Hematopoietic multipotent progenitor cell (in vitro differentiated cells): ENCODE data around the gene DGKH. TPM values are rescaled to one million over a fixed set of nuclear protein-coding genes. Genes with fewer than 3 reads are reported as not detected.
"Not testable (repeated sequence)": the region's sequence is repeated elsewhere in the genome, so short reads cannot be mapped to it uniquely, and the experiment has no call there.

Experiments
- DNase-seq, 3 donors: peaks; one replicate each; pipeline ENCODE4 v3.0.0-alpha.2; 2011 to 2015; ENCODE audit warnings: low read depth in 2 of 3, low spot score in 2 of 3
- total RNA-seq: library from RNA; depleted of rRNA; stranded (reverse); fragments of >200 nt; gene quantifications from one replicate; pipeline ENCODE4 v1.2.3, GENCODE V29; 2012

The DGKH gene
- total RNA-seq, 1 donor, result 0.81 TPM

DNA sequence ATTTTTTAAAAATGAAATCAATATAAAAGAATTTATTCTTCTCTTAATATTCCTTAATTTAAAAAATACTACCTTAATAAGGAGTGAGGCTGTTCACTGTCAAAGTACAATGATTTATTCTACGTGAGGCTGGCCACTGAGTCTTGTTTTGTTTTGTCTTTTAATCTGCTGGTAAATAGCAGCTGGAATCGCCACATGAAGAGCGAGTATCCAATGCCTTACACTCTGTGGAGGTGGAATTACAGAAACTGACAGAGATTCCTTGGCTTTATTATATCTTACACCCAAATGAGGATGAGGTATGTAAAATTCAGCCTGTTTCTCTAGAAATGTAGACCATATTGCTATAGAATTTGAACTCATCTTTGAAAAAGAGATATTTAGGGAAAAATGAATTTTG lies 170.6 kb downstream of the DGKH start:
- no peak for DNase-seq

DNA sequence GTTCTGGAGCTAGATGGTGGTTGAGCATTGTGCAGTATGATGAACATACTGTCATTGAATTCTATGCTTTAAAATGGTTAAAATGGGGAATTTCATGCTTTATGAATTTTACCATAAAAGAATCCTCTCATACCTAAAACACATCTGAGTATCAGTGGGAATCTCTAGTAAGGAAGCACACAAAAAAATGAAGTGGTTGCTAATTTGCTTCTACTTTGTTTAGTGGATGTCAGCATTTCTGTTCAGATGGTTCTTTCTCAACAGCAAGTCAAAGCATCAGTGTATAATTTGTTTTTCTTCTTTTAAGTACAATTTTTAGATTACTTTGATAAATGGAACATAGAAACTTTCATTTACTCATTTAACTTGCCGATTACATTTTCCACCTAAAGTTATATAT lies 171.4 kb downstream of the DGKH start:
- DNase-seq, result no peak

DNA sequence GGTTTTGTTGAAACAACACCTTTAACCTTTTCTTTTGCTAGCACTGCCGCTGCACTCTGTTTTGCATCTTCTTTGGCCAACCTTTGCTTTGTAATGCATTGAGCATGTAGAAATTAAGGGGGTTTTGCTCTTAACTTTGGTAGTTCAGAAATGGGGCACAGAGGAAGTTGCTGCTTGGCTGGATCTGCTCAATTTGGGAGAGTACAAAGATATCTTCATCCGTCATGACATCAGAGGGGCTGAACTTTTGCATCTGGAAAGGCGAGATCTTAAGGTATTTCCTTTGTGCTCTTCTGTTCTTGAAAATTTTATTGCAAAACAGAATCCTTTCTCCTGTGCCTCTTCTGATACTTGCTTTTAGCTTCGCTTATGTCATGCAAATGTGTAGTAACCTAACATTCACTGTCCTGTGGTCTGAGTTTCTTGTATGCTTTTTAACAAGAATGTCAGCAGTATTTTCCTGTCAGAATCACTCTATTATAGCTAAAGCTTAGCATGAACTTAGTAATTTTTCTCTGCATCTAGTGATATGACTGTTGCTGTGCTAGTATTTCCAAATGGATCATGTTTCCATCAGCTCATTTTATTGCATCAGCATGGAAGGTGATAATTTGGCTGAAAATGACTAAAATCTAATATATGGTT lies 172.8 kb downstream of the DGKH start:
- no peak for DNase-seq

DNA sequence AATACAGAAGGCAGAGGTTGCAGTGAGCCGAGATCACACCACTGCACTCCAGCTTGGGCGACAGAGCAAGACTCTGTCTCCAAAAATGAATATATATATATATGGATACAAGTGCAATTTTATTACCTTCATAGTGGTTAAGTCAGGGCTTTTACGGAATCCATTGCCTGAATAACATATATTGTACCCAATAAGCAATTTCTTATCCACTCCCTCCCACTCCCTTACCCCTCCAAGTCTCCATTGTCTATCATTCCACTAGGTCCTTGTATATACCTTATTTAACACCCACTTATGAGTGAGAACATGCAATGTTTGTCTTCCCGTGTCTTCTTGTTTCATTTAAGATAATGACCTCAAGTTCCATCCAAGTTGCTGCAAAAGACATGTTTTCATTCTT lies 175.2 kb downstream of the DGKH start:
- DNase-seq, result no peak

DNA sequence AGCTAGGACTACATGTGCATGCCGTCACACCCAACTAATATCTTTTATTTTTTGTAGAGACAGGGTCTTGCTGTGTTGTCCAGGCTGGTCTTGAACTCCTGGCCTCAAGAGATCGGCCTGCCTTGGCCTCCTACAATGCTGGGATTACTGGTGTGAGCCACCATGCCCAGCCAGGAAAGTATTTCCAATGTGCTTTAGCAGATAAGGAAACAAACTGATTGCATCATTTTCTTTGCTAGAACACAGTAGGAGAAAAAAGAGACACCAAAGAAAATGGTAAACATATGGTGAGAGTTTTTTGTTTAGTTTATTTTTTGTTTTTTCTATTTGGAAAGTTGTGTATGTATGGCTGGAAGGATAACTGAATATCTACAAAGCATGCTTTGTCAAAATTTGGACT lies 176.6 kb downstream of the DGKH start:
- DNase-seq, result no peak

DNA sequence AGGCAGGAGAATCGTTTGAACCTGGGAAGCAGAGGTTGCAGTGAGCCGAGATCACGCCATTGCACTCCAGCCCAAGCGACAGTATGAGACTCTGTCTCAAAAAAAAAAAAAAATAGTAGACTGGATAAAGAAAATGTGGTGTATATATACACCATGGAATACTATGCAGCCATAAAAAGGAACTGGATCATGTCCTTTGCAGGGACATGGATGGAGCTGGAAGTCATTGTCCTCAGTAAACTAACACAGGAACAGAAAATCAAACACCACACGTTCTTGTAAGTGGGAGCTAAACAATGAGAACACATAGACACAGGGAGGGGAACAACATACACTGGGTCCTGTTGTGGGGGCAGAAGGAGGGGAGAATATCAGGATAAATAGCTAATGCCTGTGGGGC lies 178.3 kb downstream of the DGKH start:
- not testable (repeated sequence) for DNase-seq

DNA sequence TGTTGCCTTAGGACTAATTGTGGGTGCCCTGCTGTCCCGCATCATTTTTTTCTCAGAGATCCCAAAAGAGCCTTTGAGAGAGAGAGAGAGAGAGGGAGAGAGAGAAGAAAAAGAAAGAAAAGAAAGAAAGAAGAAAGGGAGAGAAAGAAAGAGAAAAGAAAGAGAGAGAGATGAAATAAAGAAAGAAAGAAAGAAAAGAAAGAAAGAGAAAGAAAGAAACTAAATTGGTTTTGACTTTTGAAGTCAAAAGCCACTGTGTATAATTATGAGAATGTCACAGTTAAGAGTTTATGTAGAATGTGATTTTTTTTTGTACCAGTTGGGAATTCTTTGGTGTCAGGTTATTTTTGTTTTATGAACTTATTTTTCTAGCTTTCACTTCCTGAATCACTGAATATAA lies 180.1 kb downstream of the DGKH start:
- no peak for DNase-seq

DNA sequence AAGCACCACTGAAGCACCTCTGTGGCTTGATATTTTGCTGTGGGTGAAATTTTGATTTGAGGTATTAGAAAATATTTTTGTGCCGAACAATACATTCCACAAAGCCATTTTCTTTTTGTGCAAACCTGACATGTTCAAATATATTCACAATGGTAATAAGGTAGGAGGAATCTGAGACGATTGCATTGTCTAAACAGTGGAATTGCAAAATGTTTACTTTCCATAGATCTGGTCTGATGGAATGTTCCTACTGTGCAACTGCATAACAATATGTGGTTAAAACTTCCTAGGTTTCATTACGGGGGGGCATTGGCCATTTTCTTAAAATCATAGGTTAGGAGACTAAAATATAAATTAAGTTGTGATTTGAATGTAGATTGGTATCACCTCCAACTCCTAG lies 180.8 kb downstream of the DGKH start:
- no peak for DNase-seq

DNA sequence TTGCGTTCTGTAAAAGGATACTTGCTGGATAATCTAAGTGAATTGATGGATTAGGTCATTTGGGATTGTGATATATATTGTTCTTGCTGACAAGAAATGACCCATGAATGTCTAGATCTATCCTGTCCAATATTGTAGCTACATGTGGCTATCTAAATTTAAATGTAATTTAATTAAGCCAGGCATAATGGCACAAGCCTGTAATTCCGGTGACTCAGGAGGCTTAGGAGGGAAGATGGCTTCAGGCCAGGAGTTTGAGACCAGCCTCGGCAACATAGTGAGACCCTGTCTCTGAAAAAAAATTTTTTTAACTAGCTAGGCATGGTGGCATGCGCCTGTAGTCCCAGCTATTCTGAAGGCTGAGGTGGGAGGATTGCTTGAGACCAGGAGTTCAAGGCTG lies 184.2 kb downstream of the DGKH start:
- no peak for DNase-seq

DNA sequence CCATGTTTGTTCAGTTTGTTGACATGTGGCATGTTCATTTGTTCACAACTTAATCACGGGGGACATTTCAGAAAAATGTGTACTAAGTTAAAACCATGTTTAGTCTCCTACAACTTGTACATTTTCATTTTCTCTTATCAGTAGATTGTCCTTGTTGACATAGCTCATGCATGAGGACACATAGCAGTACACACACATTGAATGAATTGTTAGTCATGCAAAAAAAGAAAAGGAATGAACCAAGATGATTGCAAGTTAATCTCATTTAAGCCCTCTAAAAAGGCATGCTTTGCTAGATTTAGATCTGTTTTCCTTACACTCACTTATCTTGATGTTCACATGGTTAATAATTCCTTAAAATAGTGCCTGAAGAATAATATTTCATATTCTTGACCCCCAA lies 185.3 kb downstream of the DGKH start:
- no peak for DNase-seq

DNA sequence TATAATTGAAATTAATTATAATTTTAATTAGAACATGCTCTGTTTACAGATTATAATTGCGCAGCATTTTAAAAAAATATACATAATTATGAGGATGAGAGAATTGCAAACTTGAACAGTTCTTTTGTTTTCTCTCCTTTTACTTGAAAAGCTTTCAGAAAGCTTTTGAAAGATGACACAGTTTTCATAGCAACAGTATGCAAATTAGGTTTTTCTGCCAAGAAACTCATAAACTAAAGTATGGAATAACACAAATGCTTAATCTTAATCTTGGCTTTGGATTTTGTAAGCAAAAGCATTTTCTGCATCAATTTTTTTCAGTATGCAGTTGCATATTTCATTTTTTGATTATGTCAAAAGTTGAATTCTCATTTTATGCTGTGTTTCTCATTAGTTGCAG lies 190.7 kb downstream of the DGKH start:
- no peak for DNase-seq

DNA sequence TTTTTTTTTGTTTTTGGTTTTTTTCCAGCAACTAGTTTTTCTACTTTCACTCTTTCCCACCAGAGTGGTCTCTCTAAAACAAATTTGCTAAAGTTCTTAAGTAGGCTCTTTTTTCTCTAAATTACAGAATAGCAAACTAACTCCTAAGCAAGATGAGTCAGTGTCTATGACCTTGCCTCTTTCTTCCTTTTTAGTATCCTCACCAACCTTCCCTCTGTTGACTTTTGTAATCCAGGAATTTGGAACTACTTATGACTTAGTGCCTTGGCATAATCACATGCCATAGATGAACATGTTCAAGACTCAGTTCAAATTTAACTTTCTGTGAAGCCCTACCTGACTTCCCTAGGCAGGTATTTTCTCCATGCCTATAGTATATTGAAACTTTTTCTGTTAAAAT lies 191.2 kb downstream of the DGKH start:
- no peak for DNase-seq

DNA sequence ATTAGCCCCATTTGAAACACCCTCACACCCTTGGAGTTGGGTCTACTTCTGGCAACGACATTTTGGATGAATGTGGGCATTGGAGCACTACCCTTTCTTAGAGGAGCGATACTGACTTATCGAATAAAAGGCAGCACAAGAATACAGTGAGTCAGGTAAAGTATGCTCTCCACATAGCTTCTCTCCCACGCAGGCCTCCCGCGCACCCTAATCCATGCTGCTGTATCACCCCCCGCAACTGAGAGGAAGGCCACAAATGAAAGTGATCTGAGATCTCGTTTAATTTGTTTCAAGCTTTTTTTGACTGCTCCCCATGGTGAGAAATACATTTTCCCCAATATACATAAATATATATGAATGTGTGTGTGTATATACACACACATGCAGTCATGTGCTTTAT lies 198.1 kb downstream of the DGKH start:
- no peak for DNase-seq

DNA sequence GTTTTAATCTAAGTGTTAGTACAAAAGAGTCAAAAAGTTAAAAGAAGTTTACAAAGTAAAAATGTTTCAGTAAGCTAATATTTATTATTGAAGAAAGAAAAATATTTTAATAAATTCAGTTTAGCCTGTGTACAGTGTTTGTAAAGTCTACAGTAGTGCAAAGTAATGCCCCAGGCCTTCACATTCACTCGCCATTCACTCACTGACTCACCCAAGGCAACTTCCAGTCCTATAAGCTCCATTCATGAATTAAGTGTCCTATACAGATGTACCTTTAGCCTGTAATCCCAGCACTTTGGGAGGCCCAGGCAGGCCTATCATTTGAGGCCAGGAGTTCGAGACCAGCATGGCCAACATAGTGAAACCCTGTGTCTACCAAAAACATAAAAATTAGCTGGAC lies 199.4 kb downstream of the DGKH start:
- DNase-seq, result no peak

DNA sequence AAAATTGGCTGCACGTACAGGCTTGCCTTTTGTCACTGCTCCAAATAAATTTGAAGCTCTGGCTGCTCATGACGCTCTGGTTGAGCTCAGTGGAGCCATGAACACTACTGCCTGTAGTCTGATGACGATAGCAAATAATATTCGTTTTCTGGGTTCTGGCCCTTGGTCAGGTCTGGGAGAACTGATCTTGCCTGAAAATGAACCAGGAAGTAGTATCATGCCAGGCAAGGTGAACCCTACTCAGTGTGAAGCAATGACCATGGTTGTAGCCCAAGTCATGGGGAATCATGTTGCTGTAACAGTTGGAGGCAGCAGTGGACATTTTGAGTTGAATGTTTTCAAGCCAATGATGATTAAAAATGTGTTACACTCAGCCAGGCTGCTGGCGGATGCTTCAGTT lies 207.4 kb downstream of the DGKH start:
- no peak for DNase-seq

DNA sequence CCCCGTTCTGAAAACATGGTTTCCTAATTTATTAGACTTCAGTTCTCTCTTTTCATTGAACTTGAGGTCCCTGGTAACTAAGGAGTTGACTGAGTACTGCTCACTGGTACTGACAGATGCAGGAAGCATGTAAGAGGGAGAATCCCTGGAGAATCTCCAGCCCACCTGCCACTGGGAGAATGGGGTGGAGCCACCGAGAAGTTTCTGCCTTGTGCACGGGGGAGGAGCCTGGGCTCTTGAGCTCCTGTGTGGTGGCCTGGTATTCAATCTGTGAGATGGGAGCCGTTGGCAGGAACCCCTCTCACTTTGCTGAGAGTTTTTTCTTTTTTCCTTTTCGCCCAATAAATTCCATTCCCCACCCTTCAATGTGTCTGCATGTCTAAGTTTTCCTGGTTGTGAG lies 210.3 kb downstream of the DGKH start:
- no peak for DNase-seq

DNA sequence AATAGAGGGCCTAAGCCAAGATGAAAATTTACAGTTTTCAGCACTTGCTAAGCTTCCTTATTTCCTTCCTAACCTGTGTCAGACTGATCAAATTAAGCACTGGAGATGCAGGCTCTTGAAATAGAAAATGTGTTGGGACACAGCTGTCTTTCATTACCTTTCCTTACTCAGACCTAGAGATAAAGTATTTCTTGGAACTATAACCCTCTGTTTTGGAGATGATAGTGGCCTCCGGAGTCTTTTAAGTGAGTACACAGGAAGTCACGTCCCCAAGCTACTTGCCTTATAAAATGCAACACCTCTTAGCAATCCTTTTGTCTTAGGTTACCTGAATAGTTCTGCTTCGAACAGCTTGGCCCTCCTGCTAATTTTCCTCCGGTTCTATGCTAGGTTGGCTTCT lies 211.1 kb downstream of the DGKH start:
- DNase-seq, result no peak

DNA sequence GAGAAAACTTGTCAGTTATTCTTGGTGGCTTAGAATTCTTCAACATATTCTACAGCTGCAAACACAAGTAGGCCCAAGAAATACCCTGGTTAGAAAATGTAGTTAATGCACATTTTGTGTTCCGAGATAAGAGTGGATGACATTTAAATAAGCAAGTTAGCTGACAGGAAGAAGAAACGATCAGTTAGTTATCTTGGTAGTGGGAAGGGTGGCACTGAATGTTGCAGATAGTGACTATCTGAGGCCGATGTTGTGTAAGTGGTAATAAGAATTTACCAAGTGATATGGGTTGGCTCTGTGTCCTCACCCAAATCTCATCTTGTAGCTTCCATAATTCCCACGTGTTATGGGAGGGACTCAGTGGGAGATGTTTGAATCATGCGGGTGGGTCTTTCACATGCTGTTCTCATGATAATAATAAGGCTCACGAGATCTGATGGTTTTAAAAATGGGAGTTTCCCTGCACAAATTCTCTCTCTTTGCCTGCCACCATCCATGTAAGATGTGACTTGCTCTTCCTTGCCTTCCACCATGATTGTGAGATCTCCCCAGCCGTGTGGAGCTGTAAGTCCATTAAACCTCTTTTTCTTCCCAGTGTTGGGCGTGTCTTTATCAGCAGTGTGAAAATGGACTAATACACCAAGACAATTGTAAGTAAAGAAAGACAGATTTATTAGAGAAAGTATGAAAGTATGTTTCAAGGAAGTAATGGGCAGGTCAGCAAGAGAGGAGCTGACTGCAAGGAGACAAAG lies 212.6 kb downstream of the DGKH start:
- no peak for DNase-seq

DNA sequence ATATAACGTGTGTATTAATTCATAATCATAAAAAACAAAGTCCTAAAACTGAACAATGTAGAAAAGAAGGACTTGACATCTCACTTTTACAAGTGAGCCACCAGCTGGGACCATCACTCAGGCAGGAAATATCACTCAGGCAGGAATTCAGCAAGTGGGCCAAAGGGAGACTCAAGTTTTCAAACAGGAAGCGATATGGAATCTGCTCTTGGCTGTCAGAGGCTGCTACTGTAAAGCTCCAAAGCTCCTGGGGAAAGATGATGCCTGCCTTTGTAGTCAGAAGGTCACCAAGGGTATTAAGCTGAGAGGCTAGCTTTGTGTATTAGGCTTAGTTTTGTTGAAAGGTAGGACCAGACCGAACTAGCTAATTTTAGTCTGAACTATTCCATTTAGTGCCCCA lies 218.0 kb downstream of the DGKH start:
- no peak for DNase-seq

DNA sequence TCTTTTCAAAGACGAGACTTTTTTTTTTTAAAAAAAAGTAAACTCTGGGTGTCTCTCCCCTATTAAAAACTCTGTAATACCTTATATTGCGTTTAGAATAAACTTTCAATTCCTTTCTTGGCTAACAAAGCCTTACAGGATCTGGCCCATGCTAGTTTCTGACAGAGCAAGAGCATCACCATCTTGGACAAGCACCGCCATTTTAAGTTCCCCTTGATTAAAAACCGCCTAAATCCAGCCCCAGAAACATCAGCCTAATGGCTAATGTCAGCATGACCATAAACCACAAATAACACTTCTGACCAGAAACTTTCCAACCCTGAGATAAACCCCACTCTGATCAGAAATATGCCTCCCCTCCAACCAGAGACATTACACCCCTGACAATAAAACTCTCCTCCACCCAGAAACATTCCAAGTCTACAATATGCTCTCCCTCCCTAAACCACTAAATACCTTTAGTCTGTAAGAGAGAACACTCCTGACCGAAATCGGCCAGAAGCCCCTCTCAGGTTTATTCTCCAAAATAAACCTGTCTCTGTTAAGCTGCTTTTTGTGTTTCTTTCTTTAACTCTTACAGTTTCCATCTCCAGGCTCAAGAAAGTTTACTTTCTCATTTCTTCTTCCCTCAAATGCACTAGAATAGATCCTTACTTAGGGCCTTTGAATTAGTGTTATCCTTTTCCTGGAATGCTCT lies 221.9 kb downstream of the DGKH start:
- no peak for DNase-seq

DNA sequence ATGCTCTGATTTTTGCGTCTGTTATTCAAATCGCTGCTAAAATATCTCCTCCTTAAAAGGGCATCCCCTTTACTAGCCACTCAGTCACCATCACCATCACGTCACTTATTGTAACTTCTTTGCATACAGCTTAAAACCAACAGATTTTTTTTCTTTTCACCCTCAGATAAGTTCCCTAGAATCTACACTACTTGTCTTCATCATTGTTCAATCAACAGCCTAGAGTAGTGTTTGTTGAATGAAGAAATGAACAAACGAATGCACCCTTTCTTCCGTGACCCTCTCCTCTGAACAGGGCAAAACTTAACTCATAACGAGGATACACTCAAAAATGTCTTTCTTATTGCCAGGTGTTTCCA lies 222.4 kb downstream of the DGKH start:
- no peak for DNase-seq
